GM23338 (cell line): ENCODE data around the gene FHIT.

ENCODE experiments used
- CTCF ChIP-seq, 2 experiments: fragments of 200-600 bp in 1 of 2; sonication (generic) in 1 of 2; conservative IDR thresholded peaks; 2 replicates each; pipeline versions ENCODE4 v1.5.1 to v1.6.1; 2016 to 2017; ENCODE audit warnings: antibody characterized with exemption in 2 of 2, low read depth in 2 of 2, mild to moderate bottlenecking in 2 of 2, moderate library complexity in 1 of 2
- EZH2 ChIP-seq: fragments of 200-600 bp; sonication (generic); IDR thresholded peaks from one replicate; pipeline ENCODE4 v1.8.0; 2017; ENCODE audit warnings: antibody characterized with exemption, mild to moderate bottlenecking, low read depth; ENCODE audit not compliant: unreplicated experiment
- POLR2AphosphoS5 ChIP-seq: IDR thresholded peaks from 2 replicates; pipeline ENCODE4 v1.6.1; 2016; ENCODE audit warnings: antibody characterized with exemption, low read depth
- REST ChIP-seq: IDR thresholded peaks from one replicate; pipeline ENCODE4 v1.6.1; 2018; ENCODE audit warnings: antibody characterized with exemption; ENCODE audit not compliant: unreplicated experiment

GRCh38 chr3:60603860-60604259 is 647.4 kb downstream of the FHIT start:
- TF ChIP-seq CTCF (conservative IDR thresholded peaks at IDR 0.05; ENCODE audit: low read depth in 2 of 2) (no peak), REST (no peak), POLR2AphosphoS5 (no peak), EZH2 (no peak)
